Fibroblast of peridontal ligament (primary cell): ENCODE data around the gene HOXD10.

Source experiments
- DNase-seq: peaks from one replicate; pipeline ENCODE4 v3.0.0-alpha.2; 2010; ENCODE audit errors: extremely low read depth

The HOXD10 gene

GRCh38 chr2:176107731-176108181, 8.8 kb upstream of the HOXD10 start:
- no peak for DNase-seq

GRCh38 chr2:176109192-176109901, 7.2 kb upstream of the HOXD10 start:
- no peak for DNase-seq

GRCh38 chr2:176109946-176110345, 6.6 kb upstream of the HOXD10 start:
- DNase-seq, result no peak

- no peak for DNase-seq
Observed at GRCh38 chr2:176110415-176111308, 5.9 kb upstream of the HOXD10 start.

GRCh38 chr2:176111309-176111663, 5.3 kb upstream of the HOXD10 start:
- DNase-seq, result no peak

GRCh38 chr2:176111846-176112374, 4.7 kb upstream of the HOXD10 start:
- DNase-seq, result no peak

- DNase-seq, result no peak
Observed at GRCh38 chr2:176112375-176113302, 3.9 kb upstream of the HOXD10 start.

- DNase-seq, result no peak
Observed at GRCh38 chr2:176114120-176114929, 2.3 kb upstream of the HOXD10 start.

GRCh38 chr2:176114930-176115625, 1.5 kb upstream of the HOXD10 start:
- DNase-seq, result no peak

- no peak for DNase-seq
Observed at GRCh38 chr2:176117162-176117822, 714 bp downstream of the HOXD10 start.

GRCh38 chr2:176117823-176118371, 1.3 kb downstream of the HOXD10 start:
- no peak for DNase-seq

GRCh38 chr2:176118601-176119339, 2.2 kb downstream of the HOXD10 start:
- no peak for DNase-seq

GRCh38 chr2:176120364-176121189, 4.0 kb downstream of the HOXD10 start:
- DNase-seq, result no peak

- DNase-seq, result no peak
Observed at GRCh38 chr2:176121190-176122051, 4.8 kb downstream of the HOXD10 start.

GRCh38 chr2:176122052-176122682, 5.6 kb downstream of the HOXD10 start:
- no peak for DNase-seq

GRCh38 chr2:176122683-176123410, 6.3 kb downstream of the HOXD10 start, which contains the start of gene HOXD9:
HOXD9 (plus strand) TSS chr2:176122719; CDS start chr2:176122769, 50 bp downstream.
- DNase-seq, result no peak
